ENCODE data around the gene SH3D21.

DNA sequence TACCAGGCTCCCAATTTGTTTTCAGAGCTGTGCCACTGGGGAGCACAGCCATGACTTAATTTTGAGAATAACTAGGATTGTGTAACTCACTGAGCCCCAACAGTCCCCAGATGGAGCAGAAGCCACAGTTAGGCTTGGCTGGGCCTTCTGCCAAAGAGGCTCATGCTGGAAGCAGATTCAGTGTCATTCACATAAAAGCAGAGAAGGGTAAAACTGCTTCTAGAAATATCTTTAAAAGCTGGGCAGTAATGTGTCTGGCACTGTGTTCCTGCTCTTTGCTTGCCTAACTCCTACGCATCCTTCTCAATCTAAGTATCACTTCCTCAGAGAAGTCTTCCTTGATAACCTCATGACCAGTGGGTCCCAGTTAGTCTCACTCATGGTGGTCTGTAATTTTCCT lies 59.2 kb downstream of the SH3D21 start:
- TF ChIP-seq POLR2AphosphoS5 (IDR thresholded peaks at IDR 0.05): no peak
- TF ChIP-seq CTCF (IDR thresholded peaks at IDR 0.05): no peak
